GM12875 (cell line): ENCODE measurements around the gene C1orf116.

ENCODE experiments used
- H3K4me3 ChIP-seq: one replicate; pipeline ENCODE4 v1.5.1; 2011; ENCODE audit warnings: low read depth, low read length, control low read depth
- TF ChIP-seq, protein P1 (sequence below): IDR thresholded peaks from 2 replicates; pipeline ENCODE4 v1.5.1; 2011; ENCODE audit warnings: low read depth, mild to moderate bottlenecking, control low read depth, inconsistent platforms, low read length, moderate library complexity, borderline replicate concordance; ENCODE audit not compliant: insufficient read depth

The C1orf116 gene

DNA sequence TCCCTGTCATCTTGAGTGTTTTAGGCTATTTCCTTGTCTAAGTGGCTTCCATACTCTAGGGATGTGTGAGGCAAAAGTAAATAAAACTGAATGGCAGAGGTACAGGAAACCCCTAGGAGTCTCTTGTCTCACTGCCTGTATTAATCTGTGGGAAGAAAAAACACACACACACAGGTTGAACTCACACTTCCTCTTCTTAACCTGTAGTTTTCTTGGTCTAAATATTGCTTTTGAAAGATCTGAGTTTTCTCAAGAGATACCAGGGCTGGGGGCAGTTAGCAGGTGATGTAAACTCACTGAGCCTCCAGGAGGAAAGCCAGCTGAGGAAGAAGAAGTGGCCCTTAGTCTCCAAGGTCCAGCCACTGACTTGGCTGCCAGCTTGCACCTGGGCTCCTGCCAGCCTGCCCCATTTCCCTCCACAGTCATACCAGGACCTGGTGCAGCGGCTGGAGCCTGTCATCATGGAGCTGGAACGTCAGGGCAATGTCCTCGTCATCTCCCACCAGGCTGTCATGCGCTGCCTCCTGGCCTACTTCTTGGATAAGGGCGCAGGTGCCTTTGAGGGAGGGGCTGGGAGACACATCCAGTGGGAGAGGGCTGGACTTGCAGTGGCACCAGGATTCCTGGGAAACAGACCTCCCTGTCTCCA lies 37.4 kb upstream of the C1orf116 start:
- TF ChIP-seq, protein P1, sequence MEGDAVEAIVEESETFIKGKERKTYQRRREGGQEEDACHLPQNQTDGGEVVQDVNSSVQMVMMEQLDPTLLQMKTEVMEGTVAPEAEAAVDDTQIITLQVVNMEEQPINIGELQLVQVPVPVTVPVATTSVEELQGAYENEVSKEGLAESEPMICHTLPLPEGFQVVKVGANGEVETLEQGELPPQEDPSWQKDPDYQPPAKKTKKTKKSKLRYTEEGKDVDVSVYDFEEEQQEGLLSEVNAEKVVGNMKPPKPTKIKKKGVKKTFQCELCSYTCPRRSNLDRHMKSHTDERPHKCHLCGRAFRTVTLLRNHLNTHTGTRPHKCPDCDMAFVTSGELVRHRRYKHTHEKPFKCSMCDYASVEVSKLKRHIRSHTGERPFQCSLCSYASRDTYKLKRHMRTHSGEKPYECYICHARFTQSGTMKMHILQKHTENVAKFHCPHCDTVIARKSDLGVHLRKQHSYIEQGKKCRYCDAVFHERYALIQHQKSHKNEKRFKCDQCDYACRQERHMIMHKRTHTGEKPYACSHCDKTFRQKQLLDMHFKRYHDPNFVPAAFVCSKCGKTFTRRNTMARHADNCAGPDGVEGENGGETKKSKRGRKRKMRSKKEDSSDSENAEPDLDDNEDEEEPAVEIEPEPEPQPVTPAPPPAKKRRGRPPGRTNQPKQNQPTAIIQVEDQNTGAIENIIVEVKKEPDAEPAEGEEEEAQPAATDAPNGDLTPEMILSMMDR = no peak
- no peak overlapping the region for H3K4me3 ChIP-seq

DNA sequence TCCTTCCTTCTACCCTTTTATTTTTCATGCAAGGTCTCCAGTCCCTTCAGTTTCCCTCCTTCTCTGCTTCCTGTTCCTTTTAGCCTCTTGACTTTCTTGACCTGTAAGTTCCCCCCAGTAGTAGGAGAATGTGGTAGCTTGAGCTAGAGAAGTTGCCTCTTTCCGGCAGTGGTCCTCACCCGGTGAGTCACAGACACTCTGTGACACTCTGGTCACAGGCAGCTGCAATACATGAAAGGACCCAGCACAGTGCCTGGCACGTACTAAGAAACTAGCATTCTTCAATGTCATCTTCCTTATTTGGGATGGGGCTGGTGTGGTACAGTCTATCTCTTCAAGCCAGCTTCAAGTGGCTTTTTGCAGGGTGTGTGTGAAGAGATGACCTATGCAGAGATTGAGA lies 36.5 kb upstream of the C1orf116 start:
- TF ChIP-seq, protein P1 = no peak
- no peak overlapping the region for H3K4me3 ChIP-seq

DNA sequence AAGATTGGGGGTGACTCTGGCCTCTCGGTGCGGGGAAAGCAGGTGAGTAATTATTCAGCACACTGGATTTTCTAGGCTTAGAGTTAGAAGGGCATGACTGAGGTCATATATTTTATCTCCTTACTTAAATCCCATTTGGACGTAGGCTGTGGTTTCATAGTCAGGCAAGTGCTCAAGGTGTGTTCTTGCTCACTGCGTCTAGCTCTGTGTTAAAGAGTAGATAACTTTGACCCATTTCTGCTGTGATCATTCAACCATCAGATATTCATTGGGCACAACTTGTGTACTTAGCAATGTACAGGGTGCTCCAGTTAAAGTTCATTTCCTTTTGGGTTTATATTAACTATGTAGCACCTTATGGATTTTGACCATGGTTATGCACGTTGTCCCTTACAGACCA lies 35.1 kb upstream of the C1orf116 start:
- TF ChIP-seq, protein P1 = no peak
- H3K4me3 ChIP-seq = no peak overlapping the region

DNA sequence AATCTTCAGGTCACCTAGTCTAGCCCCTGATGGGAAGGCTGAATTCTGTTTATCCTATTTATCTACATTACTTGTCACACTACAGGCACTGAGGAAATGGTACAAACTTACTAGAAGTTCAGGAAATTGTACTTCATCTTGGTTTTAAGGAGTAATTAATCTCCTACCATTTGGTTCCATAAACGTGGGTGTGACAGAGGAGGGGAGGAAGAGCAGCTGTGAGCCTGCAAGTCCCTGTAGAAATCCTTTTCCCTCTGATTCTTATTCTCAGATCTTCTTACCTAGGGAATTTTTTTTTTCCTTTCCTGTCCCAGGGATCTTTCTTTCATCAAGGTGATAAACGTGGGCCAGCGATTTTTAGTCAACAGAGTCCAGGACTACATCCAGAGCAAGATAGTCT lies 34.6 kb upstream of the C1orf116 start:
- TF ChIP-seq, protein P1 = no peak

DNA sequence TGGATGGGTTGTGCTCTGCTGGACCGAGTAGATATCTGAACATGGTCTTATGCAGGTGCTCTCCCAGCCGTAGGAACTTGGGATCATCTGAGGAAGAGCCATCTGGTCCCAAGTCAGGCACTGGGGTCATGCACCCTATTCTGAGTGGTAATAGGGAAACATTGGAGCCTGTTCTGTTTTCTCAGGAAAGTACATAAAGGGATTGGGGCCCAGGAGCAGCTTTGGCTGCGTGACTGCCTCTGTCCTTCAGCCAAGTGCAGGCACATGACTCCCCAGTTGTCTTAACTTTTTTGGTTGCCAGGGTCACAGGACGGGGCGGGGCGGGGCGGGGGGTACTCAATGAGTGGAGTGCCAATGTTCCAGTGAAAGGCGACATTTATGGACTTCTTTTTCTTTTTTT lies 32.0 kb upstream of the C1orf116 start:
- TF ChIP-seq, protein P1 = no peak
- H3K4me3 ChIP-seq = no peak overlapping the region

More for the DNA sequence above, 34.6 kb upstream of the C1orf116 start:
- H3K4me3 ChIP-seq = no peak overlapping the region

DNA sequence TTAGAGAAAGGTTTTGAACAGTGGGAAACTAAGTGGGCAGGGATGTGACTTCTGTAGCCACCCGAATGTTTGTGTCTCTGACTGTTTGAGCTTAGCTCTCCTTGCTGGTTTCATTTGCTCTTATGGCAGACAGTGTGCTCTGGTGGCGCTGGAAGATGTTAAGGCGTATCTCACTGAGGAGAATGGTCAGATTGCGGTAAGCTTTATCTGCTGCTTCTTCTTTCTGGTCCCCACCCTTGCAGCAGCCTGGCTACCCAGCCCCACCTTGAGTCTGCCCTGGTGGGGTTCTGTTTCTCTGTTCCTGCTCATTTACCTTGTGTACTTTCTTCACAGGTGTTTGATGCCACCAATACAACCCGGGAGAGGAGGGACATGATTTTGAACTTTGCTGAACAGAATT lies 30.5 kb upstream of the C1orf116 start:
- no peak overlapping the region for H3K4me3 ChIP-seq
- TF ChIP-seq, protein P1 = no peak

DNA sequence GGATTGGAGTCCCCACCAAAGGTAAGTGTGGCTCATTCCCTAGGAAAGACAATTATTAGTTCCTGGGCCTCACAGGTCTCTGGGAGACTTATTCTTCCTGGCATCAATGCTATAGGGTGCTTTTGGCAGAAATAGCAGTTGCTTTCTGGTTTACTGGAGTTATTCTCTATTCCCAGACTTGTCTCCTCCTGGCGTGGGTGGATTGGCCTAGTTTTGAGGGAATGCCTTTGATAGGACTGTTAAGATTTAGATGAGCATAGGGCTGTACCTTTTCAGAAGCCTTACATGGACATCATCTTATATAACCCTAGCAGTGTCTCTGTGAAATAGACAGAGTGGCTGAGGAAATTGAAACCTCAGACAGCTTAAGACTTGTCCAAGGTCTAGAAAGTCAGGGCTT lies 29.5 kb upstream of the C1orf116 start:
- TF ChIP-seq, protein P1 = no peak

More for the DNA sequence above, 29.5 kb upstream of the C1orf116 start:
- H3K4me3 ChIP-seq = no peak overlapping the region
